Caco-2 (cell line): ENCODE measurements around the gene OR4N2. TPM values are rescaled to one million over a fixed set of nuclear protein-coding genes. Genes with fewer than 3 reads are reported as not detected.
"Not testable (repeated sequence)": the region's sequence is repeated elsewhere in the genome, so short reads cannot be mapped to it uniquely, and the experiment has no call there.

Experiments used
- BruUV-seq: library from RNA; stranded (reverse); fragments of 400-500 nt; replicated peaks from 2 replicates; lab custom pipeline; 2021; lab: Mats Ljungman, UMichigan
- CTCF ChIA-PET: fragments of 300-600 bp; sonication (Branson Sonifier 250); formaldehyde crosslinking; loops from one replicate; lab custom pipeline; 2022; ENCODE audit warnings: antibody characterized with exemption; lab: Charles Lee
- POLR2A ChIA-PET: fragments of 300-600 bp; sonication (Branson Sonifier 250); formaldehyde crosslinking; loops from one replicate; lab custom pipeline; 2022; ENCODE audit warnings: antibody characterized with exemption; lab: Charles Lee
- DNase-seq, 2 experiments: peaks; one replicate each; pipeline versions ENCODE4 v3.0.0 to v3.0.0-alpha.2; 2020 to 2022
- H3K27me3 ChIP-seq: replicated peaks from 2 replicates; pipeline ENCODE4 v1.6.0; 2011; ENCODE audit warnings: low read length; ENCODE audit not compliant: control insufficient read depth, insufficient read depth
- H3K36me3 ChIP-seq: 2 replicates; pipeline ENCODE4 v1.5.1; 2011; ENCODE audit warnings: low read length; ENCODE audit not compliant: control insufficient read depth, insufficient read depth
- H3K4me1 ChIP-seq: fragments of 250-450 bp; sonication (Bioruptor Pico); 2 replicates; pipeline ENCODE4 v1.5.1; 2020; ENCODE audit warnings: mild to moderate bottlenecking
- H3K4me3 ChIP-seq: 2 replicates; pipeline ENCODE4 v1.5.1; 2011; ENCODE audit warnings: low read depth, mild to moderate bottlenecking, control low read depth, low read length
- H3K9me3 ChIP-seq: fragments of 250-450 bp; sonication (Bioruptor Pico); 2 replicates; pipeline ENCODE4 v1.5.1; 2020; ENCODE audit warnings: mild to moderate bottlenecking, moderate library complexity
- H3K27ac Mint-ChIP-seq: one replicate; pipeline ENCODE4 v1.8.0; 2022; ENCODE audit warnings: mixed read lengths; ENCODE audit not compliant: unreplicated experiment
- H3K27me3 Mint-ChIP-seq: one replicate; pipeline ENCODE4 v1.8.0; 2022; ENCODE audit warnings: mixed read lengths; ENCODE audit not compliant: insufficient read depth, unreplicated experiment
- H3K36me3 Mint-ChIP-seq: one replicate; pipeline ENCODE4 v1.8.0; 2022; ENCODE audit warnings: mild to moderate bottlenecking, mixed read lengths; ENCODE audit not compliant: insufficient read depth, unreplicated experiment
- H3K4me1 Mint-ChIP-seq: one replicate; pipeline ENCODE4 v1.8.0; 2022; ENCODE audit warnings: low read depth, mixed read lengths; ENCODE audit not compliant: unreplicated experiment
- H3K4me3 Mint-ChIP-seq: one replicate; pipeline ENCODE4 v1.8.0; 2022; ENCODE audit warnings: mild to moderate bottlenecking, moderate library complexity, mixed read lengths; ENCODE audit not compliant: unreplicated experiment
- H3K9me3 Mint-ChIP-seq: one replicate; pipeline ENCODE4 v1.8.0; 2022; ENCODE audit warnings: mixed read lengths; ENCODE audit not compliant: unreplicated experiment
- CTCF ChIP-seq, 2 experiments: fragments of 200-600 bp in 1 of 2; IDR thresholded peaks; 1 replicate in 1 of 2; 2 replicates in 1 of 2; pipeline versions ENCODE4 v1.5.1 to v1.8.0; 2011 to 2022; ENCODE audit warnings: antibody characterized with exemption in 1 of 2, control low read depth in 1 of 2, inconsistent platforms in 1 of 2, low read depth in 1 of 2, low read length in 1 of 2, mild to moderate bottlenecking in 1 of 2, moderate library complexity in 1 of 2; ENCODE audit not compliant: insufficient read depth in 1 of 2, severe bottlenecking in 1 of 2, unreplicated experiment in 1 of 2
- intact Hi-C: fragments of 100-400 bp; cut with micrococcal nuclease; formaldehyde crosslinking; loops from one replicate; pipeline ENCODE4 v1.10.0; 2022; ENCODE audit not compliant: unreplicated experiment
- total RNA-seq: library from RNA; stranded (reverse); gene quantifications from 2 replicates; pipeline ENCODE4 v1.2.3, GENCODE V29; 2022

OR4N2 gene
- total RNA-seq, 1 experiment from 2014 or later: not detected

DNA sequence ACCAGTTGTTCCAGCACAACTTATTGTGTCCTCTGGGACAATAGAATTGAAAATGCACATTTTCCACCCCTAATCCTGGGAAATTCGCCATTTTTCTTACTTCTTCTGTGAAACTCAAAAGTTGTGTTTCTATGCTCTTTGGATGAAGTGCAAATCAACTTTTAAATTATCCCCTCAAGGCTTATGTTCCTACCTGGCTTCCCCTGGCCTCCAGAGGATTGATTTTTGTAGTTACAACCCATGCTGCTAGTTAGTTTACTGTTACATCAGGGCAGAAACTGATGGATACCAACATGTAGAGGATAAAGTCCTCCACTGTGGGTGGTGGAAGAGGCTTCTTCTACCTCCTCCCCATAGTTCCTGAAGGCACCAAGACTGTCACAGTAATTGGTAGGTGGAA, 30.4 kb upstream of the OR4N2 start, which contains the start of gene OR4M1:
Gene OR4M1 (plus strand): TSS at position 301 of the 400 bp plus-strand sequence. CDS start 6,819 bp downstream, outside the sequence.
- H3K4me1 Mint-ChIP-seq, CTCF ChIA-PET, H3K27ac Mint-ChIP-seq, H3K9me3 Mint-ChIP-seq, H3K36me3 Mint-ChIP-seq, H3K4me3 Mint-ChIP-seq, H3K27me3 Mint-ChIP-seq, DNase-seq, H3K4me1 ChIP-seq, H3K9me3 ChIP-seq, H3K36me3 ChIP-seq, H3K27me3 ChIP-seq, BruUV-seq, H3K4me3 ChIP-seq, POLR2A ChIA-PET, intact Hi-C loops: not testable (repeated sequence)

DNA sequence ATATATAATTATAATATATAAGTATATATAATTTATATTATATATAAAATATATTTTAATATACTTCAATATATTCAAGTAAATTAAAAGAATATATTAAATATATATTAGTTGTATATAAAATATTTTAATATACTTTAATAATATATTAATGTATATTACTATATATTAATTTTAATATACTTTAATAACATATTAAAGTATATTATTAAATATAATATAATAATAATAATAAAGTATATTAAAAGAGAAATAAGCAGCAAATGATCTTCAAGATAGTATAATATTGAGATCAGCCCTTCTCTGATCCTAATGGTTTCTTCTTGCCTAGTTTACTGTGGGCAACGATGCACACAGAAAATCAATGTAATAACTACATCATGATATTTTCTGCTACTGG, 28.0 kb upstream of the OR4N2 start:
- Mint-ChIP-seq H3K36me3 (no peaks in the 10 kb centered on the region), H3K27me3 (peaks cover 4% of the 10 kb centered on the region), H3K9me3 (no peaks in the 10 kb centered on the region), H3K4me3 (no peak overlapping the region), H3K4me1 (no peaks in the 10 kb centered on the region), H3K27ac (no peak overlapping the region)
- no peak for DNase-seq
- H3K9me3 ChIP-seq: no peaks in the 10 kb centered on the region
- BruUV-seq: no TSS peak
- H3K27me3 ChIP-seq: no peaks in the 10 kb centered on the region
- POLR2A ChIA-PET: no interaction called here
- no peaks in the 10 kb centered on the region for H3K4me1 ChIP-seq
- CTCF ChIA-PET: no interaction called here
- H3K36me3 ChIP-seq: no peaks in the 10 kb centered on the region
- intact Hi-C loops: no loop called here
- H3K4me3 ChIP-seq: no peak overlapping the region
- TF ChIP-seq CTCF (IDR thresholded peaks at IDR 0.05; ENCODE audit: insufficient read depth in 1 of 2, low read depth in 1 of 2, low read length in 1 of 2, severe bottlenecking in 1 of 2, unreplicated experiment in 1 of 2): no peak

DNA sequence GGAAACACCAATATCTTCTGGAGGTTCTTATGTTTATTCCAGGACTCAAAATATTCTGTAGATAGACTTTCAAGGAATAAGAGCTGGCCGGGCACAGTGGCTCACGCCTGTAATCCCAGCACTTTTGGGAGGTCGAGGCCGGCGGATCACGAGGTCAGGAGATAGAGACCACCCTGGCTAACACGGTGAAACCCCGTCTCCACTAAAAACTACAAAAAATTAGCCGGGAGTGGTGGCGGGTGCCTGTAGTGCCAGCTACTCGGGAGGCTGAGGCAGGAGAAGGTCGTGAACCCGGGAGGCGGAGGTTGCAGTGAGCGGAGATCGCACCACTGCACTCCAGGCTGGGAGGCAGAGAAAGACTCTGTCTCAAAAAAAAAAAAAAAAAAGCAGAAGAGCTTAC, 17.7 kb upstream of the OR4N2 start:
- intact Hi-C loops, BruUV-seq, H3K27me3 ChIP-seq, H3K4me1 ChIP-seq, CTCF ChIA-PET, H3K36me3 Mint-ChIP-seq, POLR2A ChIA-PET, H3K4me3 ChIP-seq, H3K27ac Mint-ChIP-seq, H3K9me3 ChIP-seq, H3K36me3 ChIP-seq, H3K27me3 Mint-ChIP-seq, DNase-seq, H3K9me3 Mint-ChIP-seq, H3K4me3 Mint-ChIP-seq, H3K4me1 Mint-ChIP-seq: not testable (repeated sequence)

GRCh38 chr14:19787318-19787717, 16.3 kb upstream of the OR4N2 start:
- POLR2A ChIA-PET, H3K27ac Mint-ChIP-seq, H3K27me3 Mint-ChIP-seq: not testable (repeated sequence)

DNA sequence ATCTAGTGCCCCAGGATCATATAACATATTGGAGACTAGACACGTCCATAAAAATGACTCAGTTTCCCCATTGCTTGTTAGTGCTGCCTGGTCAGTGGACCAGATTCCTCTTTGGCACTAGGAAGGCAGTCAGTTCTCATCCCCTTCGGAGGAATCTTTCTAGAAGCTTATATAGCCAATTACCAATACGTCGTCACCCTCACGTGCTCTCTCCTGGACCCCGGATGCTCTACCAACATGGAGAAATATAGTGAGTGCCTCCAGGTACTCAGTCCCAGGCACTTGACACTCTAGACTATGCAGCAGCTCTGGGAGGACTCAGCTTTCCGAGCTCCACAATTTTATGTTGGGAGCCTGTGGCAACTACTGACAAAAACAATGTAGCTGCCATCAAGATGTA, 15.4 kb upstream of the OR4N2 start:
- CTCF ChIA-PET, H3K27me3 Mint-ChIP-seq, DNase-seq, H3K27me3 ChIP-seq, H3K4me1 Mint-ChIP-seq, POLR2A ChIA-PET, H3K9me3 Mint-ChIP-seq, H3K27ac Mint-ChIP-seq, H3K9me3 ChIP-seq, H3K4me3 ChIP-seq, H3K4me1 ChIP-seq, intact Hi-C loops, H3K4me3 Mint-ChIP-seq, BruUV-seq, H3K36me3 Mint-ChIP-seq, H3K36me3 ChIP-seq: not testable (repeated sequence)

More at GRCh38 chr14:19787318-19787717, 16.3 kb upstream of the OR4N2 start:
- H3K4me3 ChIP-seq, H3K9me3 ChIP-seq, intact Hi-C loops, H3K4me1 Mint-ChIP-seq, CTCF ChIA-PET, H3K36me3 Mint-ChIP-seq, H3K4me3 Mint-ChIP-seq, H3K4me1 ChIP-seq, H3K9me3 Mint-ChIP-seq, H3K36me3 ChIP-seq, H3K27me3 ChIP-seq, BruUV-seq, DNase-seq: not testable (repeated sequence)
